ENCODE measurements around the gene REV1.
"Not testable (repeated sequence)": the region's sequence is repeated elsewhere in the genome, so short reads cannot be mapped to it uniquely, and the experiment has no call there.

The REV1 gene

GRCh38 chr2:99489761-99490622 is at the start of gene REV1:
TSS of gene REV1 (minus strand) at chr2:99490017. CDS start at chr2:99464975, 25,042 bp downstream.
- peak; percentile 85 to 88 for DNase-seq (ENCODE audit: extremely low read depth in 1 of 2, low read depth in 1 of 2)

GRCh38 chr2:99537910-99538485 is 48.2 kb upstream of the REV1 start:
- no peak for DNase-seq (ENCODE audit: extremely low read depth in 1 of 2, low read depth in 1 of 2)

GRCh38 chr2:99524056-99524455 is 34.2 kb upstream of the REV1 start:
- DNase-seq (ENCODE audit: extremely low read depth in 1 of 2, low read depth in 1 of 2) = no peak

GRCh38 chr2:99522157-99522556 is 32.3 kb upstream of the REV1 start:
- DNase-seq (ENCODE audit: extremely low read depth in 1 of 2, low read depth in 1 of 2) = no peak

- no peak for DNase-seq (ENCODE audit: extremely low read depth in 1 of 2, low read depth in 1 of 2)
These were observed 31.0 kb upstream of the REV1 start for GRCh38 chr2:99520813-99521212.

GRCh38 chr2:99520195-99520594 is 30.4 kb upstream of the REV1 start:
- no peak for DNase-seq (ENCODE audit: extremely low read depth in 1 of 2, low read depth in 1 of 2)

- DNase-seq (ENCODE audit: extremely low read depth in 1 of 2, low read depth in 1 of 2) = no peak
These were observed 24.5 kb upstream of the REV1 start for GRCh38 chr2:99514357-99514756.

- DNase-seq (ENCODE audit: extremely low read depth in 1 of 2, low read depth in 1 of 2) = no peak
These were observed 22.4 kb upstream of the REV1 start for GRCh38 chr2:99512181-99512591.

GRCh38 chr2:99509387-99509786 is 19.6 kb upstream of the REV1 start:
- no peak for DNase-seq (ENCODE audit: extremely low read depth in 1 of 2, low read depth in 1 of 2)

GRCh38 chr2:99507937-99508818 is 18.4 kb upstream of the REV1 start:
- no peak for DNase-seq (ENCODE audit: extremely low read depth in 1 of 2, low read depth in 1 of 2)

GRCh38 chr2:99504844-99505584 is 15.2 kb upstream of the REV1 start:
- DNase-seq (ENCODE audit: extremely low read depth in 1 of 2, low read depth in 1 of 2) = no peak

GRCh38 chr2:99503662-99504416 is 14.0 kb upstream of the REV1 start:
- not testable (repeated sequence) for DNase-seq (ENCODE audit: extremely low read depth in 1 of 2, low read depth in 1 of 2)

GRCh38 chr2:99496021-99496420 is 6.2 kb upstream of the REV1 start:
- DNase-seq (ENCODE audit: extremely low read depth in 1 of 2, low read depth in 1 of 2) = no peak

GRCh38 chr2:99495115-99495860 is 5.5 kb upstream of the REV1 start:
- DNase-seq (ENCODE audit: extremely low read depth in 1 of 2, low read depth in 1 of 2) = no peak

GRCh38 chr2:99492721-99493120 is 2.9 kb upstream of the REV1 start:
- no peak for DNase-seq (ENCODE audit: extremely low read depth in 1 of 2, low read depth in 1 of 2)

- DNase-seq (ENCODE audit: extremely low read depth in 1 of 2, low read depth in 1 of 2) = no peak
These were observed 1.0 kb upstream of the REV1 start for GRCh38 chr2:99490623-99491461.

- DNase-seq (ENCODE audit: extremely low read depth in 1 of 2, low read depth in 1 of 2) = peak in 1 of 2 donors; percentile 32
These were observed 605 bp downstream of the REV1 start for GRCh38 chr2:99489063-99489760.
